GM10266 (cell line): ENCODE measurements around the gene COL27A1.

Source experiments
- DNase-seq: peaks from one replicate; pipeline ENCODE4 v3.0.0; 2012; ENCODE audit errors: extremely low spot score
- CTCF ChIP-seq: IDR thresholded peaks from 2 replicates; pipeline ENCODE4 v1.5.1; 2012; ENCODE audit warnings: mild to moderate bottlenecking, low read depth; ENCODE audit not compliant: control insufficient read depth, insufficient read depth; ENCODE audit errors: missing control alignments

Gene COL27A1

GRCh38 chr9:114266969-114267368 is 111.6 kb downstream of the COL27A1 start:
- no peak for DNase-seq

GRCh38 chr9:114269023-114269422 is 113.7 kb downstream of the COL27A1 start:
- no peak for TF ChIP-seq CTCF
- no peak for DNase-seq

More at GRCh38 chr9:114266969-114267368, 111.6 kb downstream of the COL27A1 start:
- no peak for TF ChIP-seq CTCF

- TF ChIP-seq CTCF: no peak
- no peak for DNase-seq
These were observed 115.0 kb downstream of the COL27A1 start for GRCh38 chr9:114270120-114270975.

GRCh38 chr9:114271556-114272510 is 116.5 kb downstream of the COL27A1 start:
- DNase-seq: no peak
- TF ChIP-seq CTCF: peak; percentile 24

GRCh38 chr9:114272739-114273431 is 117.5 kb downstream of the COL27A1 start:
- no peak for DNase-seq
- no peak for TF ChIP-seq CTCF

GRCh38 chr9:114273461-114273881 is 118.1 kb downstream of the COL27A1 start:
- no peak for DNase-seq
- TF ChIP-seq CTCF: no peak
